ENCODE results near the gene ATP8B1.

- TF ChIP-seq CTCF (IDR thresholded peaks at IDR 0.05) (no peak), POLR2AphosphoS5 (IDR thresholded peaks at IDR 0.05) (no peak), POLR2A (IDR thresholded peaks at IDR 0.05) (no peak), EP300 (IDR thresholded peaks at IDR 0.05; ENCODE audit: low read depth) (no peak)
These were observed 115.1 kb downstream of the ATP8B1 start for GRCh38 chr18:57687970-57688369.

Measured in transverse colon (tissue), 4 donors.